ENCODE measurements around the gene CSNK2A1. TPM values are rescaled to one million over a fixed set of nuclear protein-coding genes. Genes with fewer than 3 reads are reported as not detected.

The CSNK2A1 gene
- total RNA-seq, 2 donors from 2014 or later: 84.5 to 125 TPM

DNA sequence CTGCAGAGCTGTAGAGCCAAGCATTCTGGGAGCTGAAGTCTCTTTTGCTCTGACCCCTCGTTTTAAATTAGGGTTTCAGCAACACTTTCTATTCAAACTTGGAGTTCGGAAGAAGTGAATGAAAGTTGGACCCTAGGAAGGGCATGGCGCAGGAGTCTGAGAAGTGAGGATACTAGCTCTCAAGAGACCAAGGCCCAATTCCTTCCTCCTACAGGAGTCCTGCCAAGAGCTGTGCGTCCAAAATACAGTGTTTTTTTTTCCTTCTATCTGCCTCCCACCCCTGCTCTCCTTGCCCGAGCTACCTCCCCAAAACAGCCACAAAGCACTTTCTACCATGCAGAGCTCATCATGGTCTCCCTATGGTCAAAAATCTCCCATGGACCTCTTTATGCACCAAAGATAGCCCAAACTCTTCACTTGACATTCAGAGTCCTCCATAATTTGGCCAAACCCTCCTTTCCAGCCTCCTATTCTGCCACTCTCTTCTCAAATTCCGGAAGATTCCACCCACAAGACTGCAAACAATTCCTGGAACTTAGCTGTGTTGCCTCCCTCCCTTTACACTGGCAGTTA, 649 bp upstream of the CSNK2A1 start:
- H3K4me1 ChIP-seq: peaks cover 0 to 39% of the 10 kb centered on the region in 2 donors
- TF ChIP-seq, protein P1, sequence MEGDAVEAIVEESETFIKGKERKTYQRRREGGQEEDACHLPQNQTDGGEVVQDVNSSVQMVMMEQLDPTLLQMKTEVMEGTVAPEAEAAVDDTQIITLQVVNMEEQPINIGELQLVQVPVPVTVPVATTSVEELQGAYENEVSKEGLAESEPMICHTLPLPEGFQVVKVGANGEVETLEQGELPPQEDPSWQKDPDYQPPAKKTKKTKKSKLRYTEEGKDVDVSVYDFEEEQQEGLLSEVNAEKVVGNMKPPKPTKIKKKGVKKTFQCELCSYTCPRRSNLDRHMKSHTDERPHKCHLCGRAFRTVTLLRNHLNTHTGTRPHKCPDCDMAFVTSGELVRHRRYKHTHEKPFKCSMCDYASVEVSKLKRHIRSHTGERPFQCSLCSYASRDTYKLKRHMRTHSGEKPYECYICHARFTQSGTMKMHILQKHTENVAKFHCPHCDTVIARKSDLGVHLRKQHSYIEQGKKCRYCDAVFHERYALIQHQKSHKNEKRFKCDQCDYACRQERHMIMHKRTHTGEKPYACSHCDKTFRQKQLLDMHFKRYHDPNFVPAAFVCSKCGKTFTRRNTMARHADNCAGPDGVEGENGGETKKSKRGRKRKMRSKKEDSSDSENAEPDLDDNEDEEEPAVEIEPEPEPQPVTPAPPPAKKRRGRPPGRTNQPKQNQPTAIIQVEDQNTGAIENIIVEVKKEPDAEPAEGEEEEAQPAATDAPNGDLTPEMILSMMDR (IDR thresholded peaks at IDR 0.05): no peak
- H3K36me3 ChIP-seq: no peaks in the 10 kb centered on the region
- H3K27me3 ChIP-seq: no peaks in the 10 kb centered on the region
- no peaks in the 10 kb centered on the region for H3K9me3 ChIP-seq
- H3K27ac ChIP-seq: peak overlapping the region; percentile 88 to 97
- H3K4me3 ChIP-seq: peak overlapping the region; percentile 94 to 99
- DNase-seq (ENCODE audit: low spot score): no peak

DNA sequence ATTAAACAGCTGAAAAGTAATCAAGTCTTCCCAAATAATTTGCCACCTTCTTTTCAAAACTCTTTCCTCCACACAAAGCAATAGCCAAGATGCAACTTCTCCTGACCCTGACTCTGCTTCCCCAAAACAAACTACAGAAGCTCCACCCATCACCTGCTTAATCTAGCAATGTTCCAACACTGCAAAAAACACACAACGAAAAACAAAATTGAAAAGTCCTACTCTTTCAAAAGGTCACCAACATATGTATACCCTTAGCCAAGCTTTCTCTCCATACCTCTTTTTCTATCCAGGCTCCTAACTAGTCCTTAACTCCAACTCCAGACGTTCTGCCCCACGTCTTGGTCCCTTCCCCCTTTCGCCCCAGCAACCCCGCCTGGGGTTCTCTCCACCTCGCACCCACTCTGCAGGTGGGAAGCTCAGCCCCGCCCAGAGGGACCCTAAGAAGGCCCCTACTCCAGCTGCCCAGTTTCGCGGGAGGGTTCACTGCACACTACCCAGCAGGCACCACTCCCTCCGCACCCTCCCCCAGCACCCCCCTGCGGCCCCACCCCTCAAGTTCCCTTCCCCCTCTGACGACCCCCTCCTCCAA, 717 bp downstream of the CSNK2A1 start:
- TF ChIP-seq, protein P1 (IDR thresholded peaks at IDR 0.05): no peak
- Histone ChIP-seq H3K4me1 (peaks cover 0 to 40% of the 10 kb centered on the region in 2 donors), H3K27ac (peak overlapping the region; percentile 88 to 97), H3K4me3 (peak overlapping the region; percentile 94 to 99), H3K36me3 (no peaks in the 10 kb centered on the region), H3K9me3 (no peaks in the 10 kb centered on the region), H3K27me3 (no peaks in the 10 kb centered on the region)
- no peak for DNase-seq (ENCODE audit: low spot score)

DNA sequence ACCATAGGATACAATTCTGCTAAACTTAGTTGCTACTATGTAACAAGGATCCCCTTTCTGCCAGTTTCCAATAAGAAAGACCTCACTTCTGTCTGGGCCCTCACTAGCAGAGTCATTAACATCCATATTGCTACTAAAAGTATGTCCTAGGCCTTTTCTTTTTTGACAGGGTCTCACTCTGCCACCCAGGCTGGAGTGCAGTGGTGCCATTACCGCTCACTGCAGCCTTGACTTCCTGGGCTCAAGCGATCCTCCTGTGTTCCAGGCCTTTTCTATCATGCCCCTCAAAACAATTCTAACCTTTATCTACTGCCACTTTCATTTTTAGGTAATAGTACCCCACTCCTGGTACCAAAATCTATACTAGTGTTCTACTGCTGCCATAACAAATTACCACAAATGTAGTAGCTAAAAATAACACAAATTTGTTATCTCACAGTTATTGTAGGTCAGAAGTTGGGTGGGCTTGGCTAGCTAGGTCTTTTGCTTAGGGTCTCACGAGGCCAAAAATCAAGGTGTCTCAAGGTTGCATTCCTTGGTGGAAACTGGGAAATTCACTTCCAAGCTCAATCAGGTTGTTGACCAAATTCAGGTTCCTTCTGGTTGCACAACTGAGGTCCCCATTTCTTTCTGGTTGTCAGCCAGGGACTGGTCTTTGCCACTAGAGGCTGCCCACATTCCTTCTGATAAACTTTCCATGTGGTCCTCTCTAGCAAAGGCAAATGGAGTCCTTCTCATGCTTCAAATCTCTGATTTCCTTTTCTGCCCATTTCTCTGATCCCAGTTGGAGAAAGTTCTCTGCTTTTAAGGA, 3.0 kb downstream of the CSNK2A1 start:
- TF ChIP-seq, protein P1 (IDR thresholded peaks at IDR 0.05): no peak
- H3K4me3 ChIP-seq: no peak overlapping the region
- no peaks in the 10 kb centered on the region for H3K36me3 ChIP-seq
- no peak for DNase-seq (ENCODE audit: low spot score)
- peak overlapping the region in 1 of 2 donors; percentile 45 for H3K27ac ChIP-seq
- no peaks in the 10 kb centered on the region for H3K27me3 ChIP-seq
- H3K4me1 ChIP-seq: peaks cover 0 to 49% of the 10 kb centered on the region in 2 donors
- no peaks in the 10 kb centered on the region for H3K9me3 ChIP-seq

DNA sequence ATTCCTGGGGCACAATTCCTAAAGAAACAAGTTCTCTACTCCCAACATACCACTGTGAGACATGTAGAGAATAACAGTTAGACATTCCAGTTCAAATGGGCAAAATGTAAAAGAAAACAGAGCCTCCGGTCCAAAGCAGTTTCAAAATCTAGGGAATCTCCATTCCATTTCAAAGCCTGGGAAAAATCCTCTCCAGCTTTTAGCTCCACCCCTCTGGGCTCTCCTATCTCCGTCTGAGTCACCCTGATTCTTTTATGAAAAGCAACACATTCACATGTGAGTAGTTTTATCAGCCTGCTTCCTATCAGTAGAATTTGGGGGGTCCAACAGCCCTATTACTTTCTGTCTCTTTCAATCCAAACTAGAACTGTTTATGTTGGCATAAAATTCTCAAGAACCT, 3.7 kb downstream of the CSNK2A1 start:
- Histone ChIP-seq H3K27ac (peak overlapping the region in 1 of 2 donors; percentile 45), H3K4me1 (peaks cover 0 to 54% of the 10 kb centered on the region in 2 donors), H3K36me3 (no peaks in the 10 kb centered on the region), H3K4me3 (no peak overlapping the region), H3K9me3 (no peaks in the 10 kb centered on the region), H3K27me3 (no peaks in the 10 kb centered on the region)
- no peak for DNase-seq (ENCODE audit: low spot score)
- TF ChIP-seq, protein P1 (IDR thresholded peaks at IDR 0.05): no peak

DNA sequence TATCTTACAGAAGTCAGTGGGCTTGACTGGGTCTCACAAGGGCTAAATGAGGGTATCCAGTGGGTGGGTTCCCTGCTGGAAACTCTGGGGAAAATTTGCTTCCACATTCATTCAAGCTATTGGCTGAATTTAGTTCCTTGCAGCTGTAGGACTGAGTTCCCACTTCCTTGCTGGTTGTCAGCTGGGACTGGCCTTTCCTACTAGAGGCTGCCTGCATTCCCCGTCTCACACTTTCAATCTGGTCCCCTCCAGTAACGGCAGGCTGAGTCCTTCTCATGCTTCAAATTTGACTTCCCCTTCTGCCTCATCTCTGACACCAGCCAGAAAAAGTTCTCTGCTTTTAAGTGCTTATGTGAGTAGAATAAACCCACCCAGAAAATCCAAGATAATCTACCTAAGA, 4.4 kb downstream of the CSNK2A1 start:
- Histone ChIP-seq H3K4me1 (peaks cover 0 to 48% of the 10 kb centered on the region in 2 donors), H3K4me3 (no peak overlapping the region), H3K36me3 (no peaks in the 10 kb centered on the region), H3K27ac (peak overlapping the region in 1 of 2 donors; percentile 45), H3K9me3 (no peaks in the 10 kb centered on the region), H3K27me3 (no peaks in the 10 kb centered on the region)
- TF ChIP-seq, protein P1 (IDR thresholded peaks at IDR 0.05): no peak
- no peak for DNase-seq (ENCODE audit: low spot score)

All from right atrium auricular region (tissue), 2 donors.